Astrocyte (in vitro differentiated cells and primary cell): Measurements from ENCODE around the gene RCVRN.

Experiments used
- CTCF ChIP-seq: IDR thresholded peaks from 2 replicates; pipeline ENCODE4 v1.5.1; 2011; ENCODE audit warnings: low read depth, mild to moderate bottlenecking, inconsistent platforms, low read length, moderate library complexity; ENCODE audit not compliant: insufficient read depth
- EZH2 ChIP-seq: IDR thresholded peaks from 2 replicates; pipeline ENCODE4 v1.6.1; 2012; ENCODE audit warnings: mild to moderate bottlenecking, low read length, inconsistent platforms; ENCODE audit not compliant: insufficient read depth

- TF ChIP-seq EZH2 (no peak), CTCF (no peak)
These were observed 39.6 kb upstream of the RCVRN start for GRCh38 chr17:9944704-9945103.
